MM.1S (cell line): ENCODE measurements around the gene DLG5.

Experiments used
- CTCF ChIP-seq: fragments of 300-600 bp; sonication (generic); IDR thresholded peaks from 2 replicates; pipeline ENCODE4 v1.5.1; 2016; ENCODE audit warnings: antibody characterized with exemption, low read length, mixed read lengths
- EZH2 ChIP-seq: fragments of 300-600 bp; sonication (generic); optimal IDR thresholded peaks from 2 replicates; pipeline ENCODE3; 2017; ENCODE audit warnings: low read depth, mild to moderate bottlenecking, antibody characterized with exemption, low read length, mixed read lengths

- no peak for TF ChIP-seq CTCF
- TF ChIP-seq EZH2, result no peak
Observed at GRCh38 chr10:77835669-77836086, 90.9 kb downstream of the DLG5 start.
